Breast epithelium (tissue), 3 donors: ENCODE measurements around the gene EIF4G2.

ENCODE experiments used
- POLR2A ChIP-seq: fragments of 450-650 bp; IDR thresholded peaks from one replicate; pipeline ENCODE4 v1.6.1; 2016; ENCODE audit warnings: antibody characterized with exemption, mild to moderate bottlenecking, moderate library complexity
- POLR2AphosphoS5 ChIP-seq, 3 donors: sonication (generic); formaldehyde crosslinking; IDR thresholded peaks; one replicate each; pipeline ENCODE4 v1.6.1; 2017; ENCODE audit warnings: antibody characterized with exemption in 3 of 3
- TF ChIP-seq, protein P1 (sequence below), 3 donors: fragments of 450-650 bp; IDR thresholded peaks; one replicate each; pipeline ENCODE4 v1.5.1; 2016 to 2017; ENCODE audit warnings: antibody characterized with exemption in 3 of 3, mild to moderate bottlenecking in 3 of 3, moderate library complexity in 3 of 3

DNA sequence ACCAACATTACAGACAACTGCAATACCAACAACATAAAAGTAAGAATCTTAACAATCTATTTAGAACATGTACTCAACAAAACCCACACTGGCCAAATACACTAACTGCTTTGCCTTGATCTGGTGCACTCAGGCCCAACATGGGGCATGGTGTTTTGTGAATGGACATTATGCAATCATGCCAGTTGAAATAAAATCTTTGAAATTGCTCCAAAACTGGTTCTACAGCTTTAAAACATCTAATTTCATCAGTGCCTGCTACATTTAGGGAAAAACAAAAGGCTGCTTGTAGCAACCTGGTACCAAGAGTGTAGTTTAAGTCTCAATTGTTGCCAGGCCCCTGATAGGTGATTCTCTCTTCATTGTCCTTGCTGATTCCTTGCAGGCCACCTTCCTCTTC lies 61.0 kb downstream of the EIF4G2 start:
- TF ChIP-seq, protein P1, sequence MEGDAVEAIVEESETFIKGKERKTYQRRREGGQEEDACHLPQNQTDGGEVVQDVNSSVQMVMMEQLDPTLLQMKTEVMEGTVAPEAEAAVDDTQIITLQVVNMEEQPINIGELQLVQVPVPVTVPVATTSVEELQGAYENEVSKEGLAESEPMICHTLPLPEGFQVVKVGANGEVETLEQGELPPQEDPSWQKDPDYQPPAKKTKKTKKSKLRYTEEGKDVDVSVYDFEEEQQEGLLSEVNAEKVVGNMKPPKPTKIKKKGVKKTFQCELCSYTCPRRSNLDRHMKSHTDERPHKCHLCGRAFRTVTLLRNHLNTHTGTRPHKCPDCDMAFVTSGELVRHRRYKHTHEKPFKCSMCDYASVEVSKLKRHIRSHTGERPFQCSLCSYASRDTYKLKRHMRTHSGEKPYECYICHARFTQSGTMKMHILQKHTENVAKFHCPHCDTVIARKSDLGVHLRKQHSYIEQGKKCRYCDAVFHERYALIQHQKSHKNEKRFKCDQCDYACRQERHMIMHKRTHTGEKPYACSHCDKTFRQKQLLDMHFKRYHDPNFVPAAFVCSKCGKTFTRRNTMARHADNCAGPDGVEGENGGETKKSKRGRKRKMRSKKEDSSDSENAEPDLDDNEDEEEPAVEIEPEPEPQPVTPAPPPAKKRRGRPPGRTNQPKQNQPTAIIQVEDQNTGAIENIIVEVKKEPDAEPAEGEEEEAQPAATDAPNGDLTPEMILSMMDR (IDR thresholded peaks at IDR 0.05), result no peak
- TF ChIP-seq POLR2A, result no peak
- TF ChIP-seq POLR2AphosphoS5 (IDR thresholded peaks at IDR 0.05), result no peak
